Upper lobe of right lung (tissue), 1 donor: Measurements from ENCODE around the gene PPP4C. TPM values are rescaled to one million over a fixed set of nuclear protein-coding genes. Genes with fewer than 3 reads are reported as not detected.
A peak's percentile ranks its signal among the peaks of the same experiment; 100 is the strongest.

ENCODE experiments used
- ATAC-seq: fragments of 200-7000 bp; cut with Tn5 transposase; one replicate; pipeline ENCODE4 v1.9.1; 2020; ENCODE audit warnings: mild to moderate bottlenecking, moderate library complexity
- DNase-seq: peaks from one replicate; pipeline ENCODE4 v3.0.0-alpha.2; 2020
- H3K27ac ChIP-seq: fragments of 200-600 bp; one replicate; pipeline ENCODE4 v1.8.0; 2022
- H3K27me3 ChIP-seq: fragments of 200-600 bp; one replicate; pipeline ENCODE4 v1.8.0; 2022; ENCODE audit warnings: mild to moderate bottlenecking
- H3K36me3 ChIP-seq: fragments of 200-600 bp; one replicate; pipeline ENCODE4 v1.8.0; 2022
- H3K4me1 ChIP-seq: fragments of 200-600 bp; one replicate; pipeline ENCODE4 v1.8.0; 2022
- H3K4me3 ChIP-seq: fragments of 200-600 bp; one replicate; pipeline ENCODE4 v1.8.0; 2022; ENCODE audit warnings: mild to moderate bottlenecking
- H3K9me3 ChIP-seq: fragments of 200-600 bp; one replicate; pipeline ENCODE4 v1.8.0; 2022
- CTCF ChIP-seq: fragments of 200-600 bp; IDR thresholded peaks from one replicate; pipeline ENCODE4 v1.8.0; 2022; ENCODE audit warnings: antibody characterized with exemption
- intact Hi-C: fragments of 100-400 bp; cut with DNase I; formaldehyde crosslinking; loops from one replicate; pipeline ENCODE4 v1.11.0; 2022
- total RNA-seq: library from RNA; stranded (reverse); fragmentation: NEBNext Ultra II Directional; extraction: Animal tissue kit (Norgen Biotek cat#: 25700); gene quantifications from one replicate; pipeline ENCODE4 v1.2.1, GENCODE V29; 2021
- donor health status: DM: no; HTN: yes; CAD: no; lungs with severe emphysema.

The PPP4C gene
- total RNA-seq, 1 donor from 2014 or later, result 74.2 TPM

- DNase-seq (peak; percentile 96), ATAC-seq (peak; percentile 80)
- Histone ChIP-seq H3K36me3 (peaks cover 18% of the 10 kb centered on the region), H3K4me1 (peaks cover 40% of the 10 kb centered on the region), H3K27me3 (no peaks in the 10 kb centered on the region), H3K4me3 (peak within 1 kb of the TSS; percentile 84), H3K9me3 (no peaks in the 10 kb centered on the region), H3K27ac (peak within 1 kb of the TSS; percentile 94)
- TF ChIP-seq CTCF, result no peak
- intact Hi-C loops, result no loop called here
Measured at GRCh38 chr16:30096105-30096861, 20.5 kb downstream of the PPP4C start, which contains the start of gene YPEL3. Gene YPEL3 (minus strand): TSS chr16:30096213. CDS start chr16:30095482, 731 bp downstream.

- DNase-seq, result no peak
- TF ChIP-seq CTCF, result no peak
- peak overlapping the region; percentile 94 for H3K27ac ChIP-seq
- peak overlapping the region; percentile 84 for H3K4me3 ChIP-seq
- no peak for ATAC-seq
- no peaks in the 10 kb centered on the region for H3K9me3 ChIP-seq
- no peaks in the 10 kb centered on the region for H3K27me3 ChIP-seq
- intact Hi-C loops, result no loop called here
- H3K36me3 ChIP-seq, result peaks cover 18% of the 10 kb centered on the region
- peaks cover 36% of the 10 kb centered on the region for H3K4me1 ChIP-seq
Measured at GRCh38 chr16:30096862-30097563, 21.2 kb downstream of the PPP4C start.

- intact Hi-C loops, result no loop called here
- Histone ChIP-seq H3K4me1 (no peaks in the 10 kb centered on the region), H3K9me3 (no peaks in the 10 kb centered on the region), H3K36me3 (peaks cover 30% of the 10 kb centered on the region), H3K27me3 (no peaks in the 10 kb centered on the region), H3K4me3 (no peak overlapping the region), H3K27ac (peak overlapping the region; percentile 42)
- no peak for TF ChIP-seq CTCF
- ATAC-seq (peak; percentile 5), DNase-seq (no peak)
Measured at GRCh38 chr16:30104090-30104489, 28.3 kb downstream of the PPP4C start.

- intact Hi-C loops, result no loop called here
Measured at GRCh38 chr16:30104492-30104891, 28.7 kb downstream of the PPP4C start.

More at GRCh38 chr16:30104492-30104891, 28.7 kb downstream of the PPP4C start:
- DNase-seq (peak; percentile 82), ATAC-seq (peak; percentile 96)
- H3K4me3 ChIP-seq, result no peak overlapping the region
- no peak for TF ChIP-seq CTCF
- H3K27ac ChIP-seq, result peak overlapping the region; percentile 42
- no peaks in the 10 kb centered on the region for H3K9me3 ChIP-seq
- H3K4me1 ChIP-seq, result no peaks in the 10 kb centered on the region
- H3K27me3 ChIP-seq, result no peaks in the 10 kb centered on the region
- H3K36me3 ChIP-seq, result peaks cover 30% of the 10 kb centered on the region
